Measurements from ENCODE around the gene ALMS1. TPM values are rescaled to one million over a fixed set of nuclear protein-coding genes. Genes with fewer than 3 reads are reported as not detected.
A peak's percentile ranks its signal among the peaks of the same experiment; 100 is the strongest.

The ALMS1 gene
- total and polyA plus RNA-seq, 2 donors (not counting 3 experiments of a cell fraction or from before 2014, with no cell fraction given), result 5.7 to 15.4 TPM

DNA sequence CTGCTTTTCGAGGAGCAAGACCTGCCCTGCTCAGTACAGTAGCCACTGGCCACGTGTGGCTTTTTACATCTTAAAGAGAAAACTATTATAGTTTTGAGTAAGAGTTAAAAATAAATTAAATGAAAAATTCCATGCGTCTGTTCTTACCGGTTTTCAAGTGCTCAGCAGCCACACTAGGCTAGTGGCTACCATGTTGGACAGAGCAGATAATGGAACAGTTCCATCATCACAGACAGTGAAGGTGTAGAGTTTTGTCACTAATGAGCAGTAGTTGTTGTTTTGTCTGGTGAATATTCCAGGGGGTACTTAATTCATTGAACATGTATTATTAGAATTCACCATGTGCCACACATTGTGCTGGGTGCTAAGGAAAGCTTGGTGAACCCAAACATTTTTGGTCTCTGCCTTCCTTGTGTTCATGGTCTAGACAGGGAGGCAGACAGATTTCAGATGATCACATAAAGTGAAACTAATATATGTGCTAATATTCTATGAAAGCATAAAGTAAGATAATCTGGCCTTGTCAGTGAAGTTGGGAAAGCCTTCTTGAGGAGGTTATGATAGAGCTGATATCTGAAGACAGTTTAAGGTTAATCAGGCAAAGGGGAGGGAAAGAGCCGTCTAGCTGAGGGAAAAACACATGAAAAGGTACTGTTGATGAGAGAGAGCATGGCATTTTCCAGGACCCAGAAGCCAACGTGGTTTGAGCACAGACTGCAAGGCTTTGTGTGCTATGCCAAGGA is 1.4 kb downstream of the ALMS1 start:
- Histone ChIP-seq H3K27ac (ENCODE audit: insufficient read depth, low read depth, low read length) (no peak overlapping the region), H3K4me1 (ENCODE audit: control insufficient read depth, extremely low read depth, insufficient read depth, low read length) (peaks cover 6% of the 10 kb centered on the region), H4K20me1 (replicated peaks; ENCODE audit: control insufficient read depth, extremely low read depth, insufficient read depth, low read length) (no peaks in the 10 kb centered on the region), H2AFZ (ENCODE audit: low read depth, low read length) (no peak overlapping the region), H3K36me3 (ENCODE audit: control insufficient read depth in 2 of 2, extremely low read depth in 1 of 2, insufficient read depth in 2 of 2, low read length in 2 of 2) (no peaks in the 10 kb centered on the region), H3K9me3 (replicated peaks; ENCODE audit: control insufficient read depth, insufficient read depth, low read length) (no peaks in the 10 kb centered on the region), H3K4me3 (replicated peaks in 1 of 3; ENCODE audit: insufficient read depth in 1 of 3, low read depth in 1 of 3, low read length in 3 of 3) (peak overlapping the region; percentile 44 to 86 (median 69)), H3K79me2 (ENCODE audit: control insufficient read depth, insufficient read depth, low read length) (peaks cover 7% of the 10 kb centered on the region), H3K9me1 (replicated peaks; ENCODE audit: control insufficient read depth, extremely low read depth, insufficient read depth, low read length) (no peaks in the 10 kb centered on the region), H3K4me2 (ENCODE audit: insufficient read depth, low read length) (peak overlapping the region; percentile 84), H3K9ac (replicated peaks; ENCODE audit: extremely low read depth, insufficient read depth, low read length) (peak overlapping the region; percentile 50), H3K27me3 (ENCODE audit: control insufficient read depth in 2 of 2, insufficient read depth in 2 of 2, low read length in 2 of 2) (peaks cover 7 to 12% of the 10 kb centered on the region in 2 experiments)
- DNase-seq (ENCODE audit: low read depth, low spot score) (no peak), FAIRE-seq (no peak)
- POLR2A ChIA-PET, result no interaction called here
- CTCF ChIA-PET, result interaction anchor here (2.8 kb wide), 1 partner anchor 27 kb away, joined by 13 read pairs; no protein-coding TSS in a partner anchor
- BruUV-seq (replicated peaks), result TSS peak; percentile 32
- TF ChIP-seq POLR2AphosphoS5 (IDR thresholded peaks at IDR 0.05; ENCODE audit: insufficient read depth, low read depth, low read length) (no peak), GATA2 (IDR thresholded peaks at IDR 0.05; ENCODE audit: insufficient read depth, insufficient read length, low read depth, low read length) (no peak), EZH2 (IDR thresholded peaks at IDR 0.05; ENCODE audit: borderline replicate concordance, low read depth, low read length, severe bottlenecking) (no peak), FOS (IDR thresholded peaks at IDR 0.05; ENCODE audit: borderline replicate concordance, insufficient read depth, low read length) (no peak), POLR2A (IDR thresholded peaks at IDR 0.05; ENCODE audit: low read depth, low read length) (no peak), MYC (IDR thresholded peaks at IDR 0.05; ENCODE audit: low read depth, low read length) (no peak), JUN (IDR thresholded peaks at IDR 0.05; ENCODE audit: borderline replicate concordance, insufficient read depth, insufficient read length, low read depth) (no peak)
- TF ChIP-seq, protein P1, sequence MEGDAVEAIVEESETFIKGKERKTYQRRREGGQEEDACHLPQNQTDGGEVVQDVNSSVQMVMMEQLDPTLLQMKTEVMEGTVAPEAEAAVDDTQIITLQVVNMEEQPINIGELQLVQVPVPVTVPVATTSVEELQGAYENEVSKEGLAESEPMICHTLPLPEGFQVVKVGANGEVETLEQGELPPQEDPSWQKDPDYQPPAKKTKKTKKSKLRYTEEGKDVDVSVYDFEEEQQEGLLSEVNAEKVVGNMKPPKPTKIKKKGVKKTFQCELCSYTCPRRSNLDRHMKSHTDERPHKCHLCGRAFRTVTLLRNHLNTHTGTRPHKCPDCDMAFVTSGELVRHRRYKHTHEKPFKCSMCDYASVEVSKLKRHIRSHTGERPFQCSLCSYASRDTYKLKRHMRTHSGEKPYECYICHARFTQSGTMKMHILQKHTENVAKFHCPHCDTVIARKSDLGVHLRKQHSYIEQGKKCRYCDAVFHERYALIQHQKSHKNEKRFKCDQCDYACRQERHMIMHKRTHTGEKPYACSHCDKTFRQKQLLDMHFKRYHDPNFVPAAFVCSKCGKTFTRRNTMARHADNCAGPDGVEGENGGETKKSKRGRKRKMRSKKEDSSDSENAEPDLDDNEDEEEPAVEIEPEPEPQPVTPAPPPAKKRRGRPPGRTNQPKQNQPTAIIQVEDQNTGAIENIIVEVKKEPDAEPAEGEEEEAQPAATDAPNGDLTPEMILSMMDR (IDR thresholded peaks at IDR 0.05; ENCODE audit: extremely low read depth in 1 of 2, insufficient read depth in 1 of 2, low read depth in 1 of 2, low read length in 2 of 2), result no peak
- TF ChIP-seq, protein P2, sequence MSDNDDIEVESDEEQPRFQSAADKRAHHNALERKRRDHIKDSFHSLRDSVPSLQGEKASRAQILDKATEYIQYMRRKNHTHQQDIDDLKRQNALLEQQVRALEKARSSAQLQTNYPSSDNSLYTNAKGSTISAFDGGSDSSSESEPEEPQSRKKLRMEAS (IDR thresholded peaks at IDR 0.05; ENCODE audit: insufficient read depth, insufficient read length), result no peak
- intact Hi-C loops (cut with micrococcal nuclease), result no loop called here
- dilution Hi-C loops (cut with MboI; ENCODE audit: extremely low pct_ligation_motif_present, low sequenced_read_pairs), result no loop called here
